ENCODE data around the gene SLC25A36.
"Not testable (repeated sequence)": the region's sequence is repeated elsewhere in the genome, so short reads cannot be mapped to it uniquely, and the experiment has no call there.

SLC25A36 gene

GRCh38 chr3:140951750-140952149, 10.1 kb downstream of the SLC25A36 start:
- not testable (repeated sequence) for H4K8ac ChIP-seq (ENCODE audit: low read depth, low read length); H3K4me2 ChIP-seq (ENCODE audit: insufficient read depth, low read length, poor library complexity, severe bottlenecking); H3K23ac ChIP-seq (ENCODE audit: low read depth, low read length, poor library complexity); H3K9me3 ChIP-seq (replicated peaks in 1 of 2; ENCODE audit: control insufficient read depth in 2 of 2, insufficient read depth in 1 of 2, low read depth in 1 of 2, low read length in 2 of 2); H3K4me1 ChIP-seq (ENCODE audit: control insufficient read depth in 2 of 2, insufficient read depth in 1 of 2, low read depth in 1 of 2, low read length in 2 of 2); H3K79me1 ChIP-seq (ENCODE audit: low read depth, low read length); H2BK5ac ChIP-seq (ENCODE audit: low read length); H3K9ac ChIP-seq (ENCODE audit: low read depth, low read length, poor library complexity); H2BK15ac ChIP-seq (ENCODE audit: low read length); H3K27ac ChIP-seq (replicated peaks; ENCODE audit: low read length); H4K91ac ChIP-seq (ENCODE audit: low read depth, low read length, poor library complexity); H3K14ac ChIP-seq (ENCODE audit: low read length); H3K27me3 ChIP-seq (ENCODE audit: control insufficient read depth in 3 of 3, insufficient read depth in 3 of 3, low read depth in 1 of 3, low read length in 3 of 3); H2AFZ ChIP-seq (ENCODE audit: low read length); H3K4me3 ChIP-seq (ENCODE audit: low read length in 2 of 2); H3K4ac ChIP-seq (ENCODE audit: low read length); H2BK12ac ChIP-seq (ENCODE audit: low read length); H3K18ac ChIP-seq (ENCODE audit: low read length); DNase-seq (ENCODE audit: low spot score); H2AK5ac ChIP-seq (ENCODE audit: low read depth, low read length)
- peaks cover 0 to 32% of the 10 kb centered on the region in 2 donors for H3K36me3 ChIP-seq (replicated peaks in 1 of 2; ENCODE audit: control insufficient read depth in 2 of 2, insufficient read depth in 2 of 2, low read length in 2 of 2)
- peak overlapping the region; percentile 5 for H2BK120ac ChIP-seq (ENCODE audit: low read depth, low read length)
- WGBS, 2 donors (ENCODE audit: extremely low coverage in 2 of 2, insufficient read length in 2 of 2, insufficient replicate concordance in 1 of 2), result no CpG with 5 or more reads among the region's 5 CpGs

GRCh38 chr3:140953028-140953960, 11.7 kb downstream of the SLC25A36 start:
- Histone ChIP-seq H3K79me1 (ENCODE audit: low read depth, low read length) (peaks cover 5% of the 10 kb centered on the region), H2BK120ac (ENCODE audit: low read depth, low read length) (no peak overlapping the region), H2BK15ac (ENCODE audit: low read length) (no peak overlapping the region), H3K27me3 (ENCODE audit: control insufficient read depth in 3 of 3, insufficient read depth in 3 of 3, low read depth in 1 of 3, low read length in 3 of 3) (no peaks in the 10 kb centered on the region), H3K9ac (ENCODE audit: low read depth, low read length, poor library complexity) (no peak overlapping the region), H2AFZ (ENCODE audit: low read length) (no peak overlapping the region), H3K27ac (replicated peaks; ENCODE audit: low read length) (no peak overlapping the region), H3K14ac (ENCODE audit: low read length) (no peak overlapping the region), H3K23ac (ENCODE audit: low read depth, low read length, poor library complexity) (no peak overlapping the region), H3K4me3 (ENCODE audit: low read length in 2 of 2) (no peak overlapping the region), H2BK5ac (ENCODE audit: low read length) (no peak overlapping the region), H4K8ac (ENCODE audit: low read depth, low read length) (no peak overlapping the region), H3K4me2 (ENCODE audit: insufficient read depth, low read length, poor library complexity, severe bottlenecking) (no peak overlapping the region), H2AK5ac (ENCODE audit: low read depth, low read length) (no peak overlapping the region), H2BK12ac (ENCODE audit: low read length) (no peak overlapping the region), H4K91ac (ENCODE audit: low read depth, low read length, poor library complexity) (no peak overlapping the region), H3K4ac (ENCODE audit: low read length) (no peak overlapping the region), H3K4me1 (ENCODE audit: control insufficient read depth in 2 of 2, insufficient read depth in 1 of 2, low read depth in 1 of 2, low read length in 2 of 2) (peaks cover 5 to 9% of the 10 kb centered on the region in 2 donors), H3K9me3 (replicated peaks in 1 of 2; ENCODE audit: control insufficient read depth in 2 of 2, insufficient read depth in 1 of 2, low read depth in 1 of 2, low read length in 2 of 2) (no peaks in the 10 kb centered on the region), H3K18ac (ENCODE audit: low read length) (no peak overlapping the region), H3K36me3 (replicated peaks in 1 of 2; ENCODE audit: control insufficient read depth in 2 of 2, insufficient read depth in 2 of 2, low read length in 2 of 2) (peaks cover 0 to 37% of the 10 kb centered on the region in 2 donors)
- no peak for DNase-seq (ENCODE audit: low spot score)
- no CpG with 5 or more reads among the region's 5 CpGs for WGBS, 2 donors (ENCODE audit: extremely low coverage in 2 of 2, insufficient read length in 2 of 2, insufficient replicate concordance in 1 of 2)

- H2BK15ac ChIP-seq (ENCODE audit: low read length), result no peak overlapping the region
- H3K4me3 ChIP-seq (ENCODE audit: low read length in 2 of 2), result no peak overlapping the region
- no peak overlapping the region for H3K23ac ChIP-seq (ENCODE audit: low read depth, low read length, poor library complexity)
- no peak overlapping the region for H3K27ac ChIP-seq (replicated peaks; ENCODE audit: low read length)
- H3K14ac ChIP-seq (ENCODE audit: low read length), result no peak overlapping the region
- H3K9me3 ChIP-seq (replicated peaks in 1 of 2; ENCODE audit: control insufficient read depth in 2 of 2, insufficient read depth in 1 of 2, low read depth in 1 of 2, low read length in 2 of 2), result no peaks in the 10 kb centered on the region
- no peak overlapping the region for H3K18ac ChIP-seq (ENCODE audit: low read length)
- no peaks in the 10 kb centered on the region for H3K27me3 ChIP-seq (ENCODE audit: control insufficient read depth in 3 of 3, insufficient read depth in 3 of 3, low read depth in 1 of 3, low read length in 3 of 3)
- no peak overlapping the region for H2BK5ac ChIP-seq (ENCODE audit: low read length)
- H4K91ac ChIP-seq (ENCODE audit: low read depth, low read length, poor library complexity), result no peak overlapping the region
- no peak overlapping the region for H2AK5ac ChIP-seq (ENCODE audit: low read depth, low read length)
- no peak overlapping the region for H3K9ac ChIP-seq (ENCODE audit: low read depth, low read length, poor library complexity)
- DNase-seq (ENCODE audit: low spot score), result no peak
- no peak overlapping the region for H2BK120ac ChIP-seq (ENCODE audit: low read depth, low read length)
- peaks cover 5 to 9% of the 10 kb centered on the region in 2 donors for H3K4me1 ChIP-seq (ENCODE audit: control insufficient read depth in 2 of 2, insufficient read depth in 1 of 2, low read depth in 1 of 2, low read length in 2 of 2)
- peaks cover 5% of the 10 kb centered on the region for H3K79me1 ChIP-seq (ENCODE audit: low read depth, low read length)
- WGBS, 2 donors (ENCODE audit: extremely low coverage in 2 of 2, insufficient read length in 2 of 2, insufficient replicate concordance in 1 of 2), result no CpG with 5 or more reads among the region's 2 CpGs
- no peak overlapping the region for H4K8ac ChIP-seq (ENCODE audit: low read depth, low read length)
- no peak overlapping the region for H2BK12ac ChIP-seq (ENCODE audit: low read length)
- H3K36me3 ChIP-seq (replicated peaks in 1 of 2; ENCODE audit: control insufficient read depth in 2 of 2, insufficient read depth in 2 of 2, low read length in 2 of 2), result peaks cover 0 to 38% of the 10 kb centered on the region in 2 donors
- H3K4ac ChIP-seq (ENCODE audit: low read length), result no peak overlapping the region
- H3K4me2 ChIP-seq (ENCODE audit: insufficient read depth, low read length, poor library complexity, severe bottlenecking), result no peak overlapping the region
- H2AFZ ChIP-seq (ENCODE audit: low read length), result no peak overlapping the region
Measured at GRCh38 chr3:140954576-140954975, 12.9 kb downstream of the SLC25A36 start.

GRCh38 chr3:140955645-140956044, 14.0 kb downstream of the SLC25A36 start:
- Histone ChIP-seq H3K4ac (ENCODE audit: low read length) (no peak overlapping the region), H3K14ac (ENCODE audit: low read length) (no peak overlapping the region), H2AFZ (ENCODE audit: low read length) (no peak overlapping the region), H3K79me1 (ENCODE audit: low read depth, low read length) (peaks cover 5% of the 10 kb centered on the region), H4K8ac (ENCODE audit: low read depth, low read length) (no peak overlapping the region), H3K36me3 (replicated peaks in 1 of 2; ENCODE audit: control insufficient read depth in 2 of 2, insufficient read depth in 2 of 2, low read length in 2 of 2) (peaks cover 5 to 49% of the 10 kb centered on the region in 2 donors), H3K23ac (ENCODE audit: low read depth, low read length, poor library complexity) (no peak overlapping the region), H3K4me1 (ENCODE audit: control insufficient read depth in 2 of 2, insufficient read depth in 1 of 2, low read depth in 1 of 2, low read length in 2 of 2) (peaks cover under 1 to 7% of the 10 kb centered on the region in 2 donors), H3K27me3 (ENCODE audit: control insufficient read depth in 3 of 3, insufficient read depth in 3 of 3, low read depth in 1 of 3, low read length in 3 of 3) (no peaks in the 10 kb centered on the region), H3K4me3 (ENCODE audit: low read length in 2 of 2) (no peak overlapping the region), H2AK5ac (ENCODE audit: low read depth, low read length) (no peak overlapping the region), H2BK15ac (ENCODE audit: low read length) (no peak overlapping the region), H3K9ac (ENCODE audit: low read depth, low read length, poor library complexity) (no peak overlapping the region), H3K9me3 (replicated peaks in 1 of 2; ENCODE audit: control insufficient read depth in 2 of 2, insufficient read depth in 1 of 2, low read depth in 1 of 2, low read length in 2 of 2) (peaks cover 0 to 3% of the 10 kb centered on the region in 2 donors), H2BK120ac (ENCODE audit: low read depth, low read length) (no peak overlapping the region), H3K27ac (replicated peaks; ENCODE audit: low read length) (no peak overlapping the region), H2BK5ac (ENCODE audit: low read length) (no peak overlapping the region), H4K91ac (ENCODE audit: low read depth, low read length, poor library complexity) (no peak overlapping the region), H3K18ac (ENCODE audit: low read length) (no peak overlapping the region), H3K4me2 (ENCODE audit: insufficient read depth, low read length, poor library complexity, severe bottlenecking) (no peak overlapping the region), H2BK12ac (ENCODE audit: low read length) (no peak overlapping the region)
- no peak for DNase-seq (ENCODE audit: low spot score)
- no CpG with 5 or more reads among the region's 3 CpGs for WGBS, 2 donors (ENCODE audit: extremely low coverage in 2 of 2, insufficient read length in 2 of 2, insufficient replicate concordance in 1 of 2)

Measured in neuronal stem cell (in vitro differentiated cells).